Measurements from ENCODE around the gene UNC5B.

The UNC5B gene

DNA sequence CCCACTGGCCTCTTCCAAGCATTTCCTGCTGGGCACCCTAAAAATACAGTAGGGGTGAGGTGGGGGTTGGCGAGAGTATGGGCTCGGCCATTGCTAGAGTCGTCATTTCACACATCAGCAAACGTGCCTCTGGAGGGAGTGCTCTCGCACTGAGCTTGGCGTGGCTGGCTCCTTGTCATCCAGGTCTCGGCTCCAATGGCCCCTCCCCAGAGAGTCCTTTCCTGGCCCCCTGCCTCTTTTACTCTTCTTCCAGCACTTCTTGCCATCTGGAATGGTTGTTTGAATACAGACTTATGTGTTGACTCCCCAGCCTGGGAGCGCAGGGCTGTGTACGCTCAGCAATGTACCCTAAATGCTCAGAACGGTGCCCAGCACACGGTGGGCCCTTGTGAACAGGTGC, 18.8 kb downstream of the UNC5B start:
- no peak for ATAC-seq (ENCODE audit: insufficient read depth, low read depth)
- DNase-seq: no peak
- Histone ChIP-seq H4K20me1 (ENCODE audit: insufficient read depth, low read length) (no peaks in the 10 kb centered on the region), H3K9me3 (ENCODE audit: insufficient read depth, low read length, severe bottlenecking) (no peaks in the 10 kb centered on the region), H3K4me1 (ENCODE audit: insufficient read depth, low read length) (no peaks in the 10 kb centered on the region), H3K27me3 (ENCODE audit: insufficient read depth, low read length, poor library complexity) (peaks cover 28% of the 10 kb centered on the region), H3K27ac (ENCODE audit: low read length) (no peak overlapping the region), H3K4me3 (ENCODE audit: low read depth in 1 of 2, low read length in 2 of 2) (no peak overlapping the region), H2AFZ (ENCODE audit: low read depth, low read length) (no peak overlapping the region), H3K36me3 (ENCODE audit: insufficient read depth, low read length) (no peaks in the 10 kb centered on the region), H3K4me2 (ENCODE audit: insufficient read depth, low read length) (no peak overlapping the region), H3K9ac (ENCODE audit: low read depth, low read length) (no peak overlapping the region), H3K79me2 (ENCODE audit: insufficient read depth, low read length) (no peaks in the 10 kb centered on the region)
- no peak for TF ChIP-seq EZH2 (IDR thresholded peaks at IDR 0.05; ENCODE audit: borderline replicate concordance, low read depth, low read length, severe bottlenecking)
- TF ChIP-seq, protein P1, sequence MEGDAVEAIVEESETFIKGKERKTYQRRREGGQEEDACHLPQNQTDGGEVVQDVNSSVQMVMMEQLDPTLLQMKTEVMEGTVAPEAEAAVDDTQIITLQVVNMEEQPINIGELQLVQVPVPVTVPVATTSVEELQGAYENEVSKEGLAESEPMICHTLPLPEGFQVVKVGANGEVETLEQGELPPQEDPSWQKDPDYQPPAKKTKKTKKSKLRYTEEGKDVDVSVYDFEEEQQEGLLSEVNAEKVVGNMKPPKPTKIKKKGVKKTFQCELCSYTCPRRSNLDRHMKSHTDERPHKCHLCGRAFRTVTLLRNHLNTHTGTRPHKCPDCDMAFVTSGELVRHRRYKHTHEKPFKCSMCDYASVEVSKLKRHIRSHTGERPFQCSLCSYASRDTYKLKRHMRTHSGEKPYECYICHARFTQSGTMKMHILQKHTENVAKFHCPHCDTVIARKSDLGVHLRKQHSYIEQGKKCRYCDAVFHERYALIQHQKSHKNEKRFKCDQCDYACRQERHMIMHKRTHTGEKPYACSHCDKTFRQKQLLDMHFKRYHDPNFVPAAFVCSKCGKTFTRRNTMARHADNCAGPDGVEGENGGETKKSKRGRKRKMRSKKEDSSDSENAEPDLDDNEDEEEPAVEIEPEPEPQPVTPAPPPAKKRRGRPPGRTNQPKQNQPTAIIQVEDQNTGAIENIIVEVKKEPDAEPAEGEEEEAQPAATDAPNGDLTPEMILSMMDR (IDR thresholded peaks at IDR 0.05; ENCODE audit: borderline replicate concordance, extremely low read depth, low read length, poor library complexity, severe bottlenecking): no peak

DNA sequence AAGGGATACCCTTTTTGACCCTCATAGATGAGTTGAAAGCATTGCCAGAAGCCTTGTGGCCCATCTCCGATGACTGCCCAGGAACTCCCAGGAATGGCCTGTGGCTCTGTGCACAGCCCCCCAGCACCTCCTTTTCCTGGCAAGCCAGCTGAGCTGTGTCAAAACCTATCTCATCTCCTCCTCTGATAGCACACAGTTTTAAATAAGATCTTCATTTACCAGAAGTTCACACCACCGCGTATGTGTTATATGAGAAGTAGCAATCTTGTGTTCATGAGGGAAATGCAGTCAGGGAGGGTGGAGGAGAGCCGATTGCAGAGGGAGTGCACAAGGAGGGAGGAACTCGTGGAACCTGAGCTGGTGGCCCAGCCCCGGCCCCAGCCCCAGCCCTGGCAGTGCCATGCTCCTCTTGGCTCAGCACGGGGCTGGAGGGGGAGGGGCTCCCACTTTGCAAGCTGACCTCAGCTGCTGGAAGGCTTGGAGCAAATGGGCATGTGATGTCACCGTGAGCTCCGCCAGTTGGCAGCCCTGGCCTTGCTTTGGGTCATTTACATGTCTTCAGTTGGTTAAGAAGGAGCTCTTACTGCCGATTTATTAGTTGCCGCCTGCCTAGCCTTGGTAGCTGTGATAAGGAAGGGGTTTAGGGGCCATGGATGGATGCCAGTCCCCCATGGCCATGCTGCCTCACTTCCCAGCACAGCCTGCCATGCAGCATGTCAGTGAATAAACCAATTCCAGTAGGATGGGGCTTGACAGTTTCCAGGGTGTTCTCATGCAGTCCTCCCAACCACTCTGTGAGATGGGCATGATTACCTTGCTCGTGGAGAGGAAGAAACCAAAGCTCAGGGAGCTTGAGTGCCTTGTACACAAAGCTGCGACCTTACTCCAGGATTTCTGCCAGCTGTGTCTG, 20.0 kb downstream of the UNC5B start:
- no peak overlapping the region for H3K27ac ChIP-seq (ENCODE audit: low read length)
- ATAC-seq (ENCODE audit: insufficient read depth, low read depth): no peak

DNA sequence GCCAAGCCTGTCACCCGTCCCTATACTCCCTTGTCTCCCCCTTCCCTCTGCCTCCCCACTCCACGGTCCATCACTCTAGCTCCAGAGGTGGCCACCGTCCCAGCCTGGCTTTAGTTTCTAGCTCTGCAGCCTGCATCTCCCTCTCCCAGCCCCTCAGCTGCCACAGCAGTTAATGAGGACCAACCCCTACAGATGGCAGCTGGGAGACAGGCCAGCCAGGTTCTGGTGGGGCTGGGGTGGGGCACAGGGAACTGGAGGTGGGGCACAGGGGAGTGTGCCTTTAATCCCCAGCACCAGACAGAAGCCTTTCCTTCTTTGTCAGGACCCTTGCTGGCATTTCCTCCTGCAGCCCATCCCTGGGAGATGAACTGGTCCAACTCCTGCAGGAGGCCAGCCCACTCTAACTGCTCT, 21.1 kb downstream of the UNC5B start:
- Histone ChIP-seq H2AFZ (ENCODE audit: low read depth, low read length) (no peak overlapping the region), H3K9me3 (ENCODE audit: insufficient read depth, low read length, severe bottlenecking) (no peaks in the 10 kb centered on the region), H3K79me2 (ENCODE audit: insufficient read depth, low read length) (no peaks in the 10 kb centered on the region), H3K4me3 (ENCODE audit: low read depth in 1 of 2, low read length in 2 of 2) (no peak overlapping the region), H3K27ac (ENCODE audit: low read length) (no peak overlapping the region), H3K27me3 (ENCODE audit: insufficient read depth, low read length, poor library complexity) (peaks cover 29% of the 10 kb centered on the region), H3K9ac (ENCODE audit: low read depth, low read length) (no peak overlapping the region), H3K36me3 (ENCODE audit: insufficient read depth, low read length) (no peaks in the 10 kb centered on the region), H4K20me1 (ENCODE audit: insufficient read depth, low read length) (no peaks in the 10 kb centered on the region), H3K4me2 (ENCODE audit: insufficient read depth, low read length) (no peak overlapping the region), H3K4me1 (ENCODE audit: insufficient read depth, low read length) (no peaks in the 10 kb centered on the region)
- TF ChIP-seq EZH2 (IDR thresholded peaks at IDR 0.05; ENCODE audit: borderline replicate concordance, low read depth, low read length, severe bottlenecking): no peak
- TF ChIP-seq, protein P1 (IDR thresholded peaks at IDR 0.05; ENCODE audit: borderline replicate concordance, extremely low read depth, low read length, poor library complexity, severe bottlenecking): no peak
- ATAC-seq (ENCODE audit: insufficient read depth, low read depth) (no peak), DNase-seq (no peak)

More for the DNA sequence above, 20.0 kb downstream of the UNC5B start:
- Histone ChIP-seq H3K36me3 (ENCODE audit: insufficient read depth, low read length) (no peaks in the 10 kb centered on the region), H3K4me2 (ENCODE audit: insufficient read depth, low read length) (no peak overlapping the region), H3K79me2 (ENCODE audit: insufficient read depth, low read length) (no peaks in the 10 kb centered on the region), H2AFZ (ENCODE audit: low read depth, low read length) (no peak overlapping the region), H3K9ac (ENCODE audit: low read depth, low read length) (no peak overlapping the region), H3K4me1 (ENCODE audit: insufficient read depth, low read length) (no peaks in the 10 kb centered on the region), H3K9me3 (ENCODE audit: insufficient read depth, low read length, severe bottlenecking) (no peaks in the 10 kb centered on the region), H4K20me1 (ENCODE audit: insufficient read depth, low read length) (no peaks in the 10 kb centered on the region), H3K4me3 (ENCODE audit: low read depth in 1 of 2, low read length in 2 of 2) (no peak overlapping the region), H3K27me3 (ENCODE audit: insufficient read depth, low read length, poor library complexity) (peaks cover 29% of the 10 kb centered on the region)
- DNase-seq: no peak
- TF ChIP-seq, protein P1 (IDR thresholded peaks at IDR 0.05; ENCODE audit: borderline replicate concordance, extremely low read depth, low read length, poor library complexity, severe bottlenecking): no peak
- TF ChIP-seq EZH2 (IDR thresholded peaks at IDR 0.05; ENCODE audit: borderline replicate concordance, low read depth, low read length, severe bottlenecking): no peak
